Measurements from ENCODE around the gene PARP3.

Gene PARP3

DNA sequence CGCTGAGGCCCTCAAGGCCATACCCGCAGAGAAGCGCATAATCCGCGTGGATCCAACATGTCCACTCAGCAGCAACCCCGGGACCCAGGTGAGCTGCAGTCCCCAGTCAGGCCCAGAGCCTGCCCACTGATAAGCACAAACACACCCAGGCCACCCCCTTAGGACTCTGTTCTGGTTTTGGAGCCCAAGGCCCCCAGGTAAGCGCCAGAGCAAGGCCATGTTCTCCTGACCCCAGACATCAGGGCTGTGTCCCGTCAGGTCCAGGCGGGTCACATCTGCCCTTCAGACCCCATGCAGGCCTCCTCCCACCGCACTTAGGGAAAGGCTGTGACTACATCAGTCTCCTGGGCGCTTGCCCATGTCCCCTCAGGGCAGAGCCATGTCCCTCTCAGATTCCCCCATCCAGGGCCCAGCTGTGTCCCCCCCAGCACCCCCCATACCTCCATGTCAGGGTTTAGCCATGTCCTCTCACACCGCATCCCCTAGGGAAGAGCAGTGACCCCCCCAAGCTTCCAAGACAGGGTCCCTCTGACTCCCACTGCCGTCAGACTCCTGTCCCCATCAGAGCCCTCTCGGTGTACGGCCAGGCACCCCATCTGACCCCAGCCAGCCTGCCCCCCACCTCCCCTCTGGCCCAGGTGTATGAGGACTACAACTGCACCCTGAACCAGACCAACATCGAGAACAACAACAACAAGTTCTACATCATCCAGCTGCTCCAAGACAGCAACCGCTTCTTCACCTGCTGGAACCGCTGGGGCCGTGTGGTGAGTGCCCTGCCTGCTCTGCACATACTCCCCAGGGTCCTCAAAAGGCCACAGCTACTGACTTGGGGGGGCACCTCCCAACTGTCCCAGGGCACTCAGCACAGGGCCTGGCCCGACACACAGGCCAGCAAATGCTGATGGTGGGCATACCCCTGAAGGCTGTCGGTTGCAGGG lies 1.6 kb downstream of the PARP3 start:
- Histone ChIP-seq H3K27ac (ENCODE audit: low read depth, low read length) (no peak overlapping the region), H3K9me3 (ENCODE audit: insufficient read depth, low read depth, low read length) (no peaks in the 10 kb centered on the region), H3K36me3 (ENCODE audit: insufficient read depth, low read length) (peaks cover 11% of the 10 kb centered on the region), H3K4me3 (ENCODE audit: low read length) (no peak overlapping the region), H3K4me1 (ENCODE audit: insufficient read depth, low read length) (peaks cover 4% of the 10 kb centered on the region; the same call in 1 of the 2 replicates), H3K27me3 (ENCODE audit: insufficient read depth, low read length) (no peaks in the 10 kb centered on the region; the same call in 1 of the 2 replicates), H3K9ac (ENCODE audit: low read depth, low read length) (no peak overlapping the region)
- WGBS, result 94% methylated on average over 21 of the region's 21 CpGs

DNA sequence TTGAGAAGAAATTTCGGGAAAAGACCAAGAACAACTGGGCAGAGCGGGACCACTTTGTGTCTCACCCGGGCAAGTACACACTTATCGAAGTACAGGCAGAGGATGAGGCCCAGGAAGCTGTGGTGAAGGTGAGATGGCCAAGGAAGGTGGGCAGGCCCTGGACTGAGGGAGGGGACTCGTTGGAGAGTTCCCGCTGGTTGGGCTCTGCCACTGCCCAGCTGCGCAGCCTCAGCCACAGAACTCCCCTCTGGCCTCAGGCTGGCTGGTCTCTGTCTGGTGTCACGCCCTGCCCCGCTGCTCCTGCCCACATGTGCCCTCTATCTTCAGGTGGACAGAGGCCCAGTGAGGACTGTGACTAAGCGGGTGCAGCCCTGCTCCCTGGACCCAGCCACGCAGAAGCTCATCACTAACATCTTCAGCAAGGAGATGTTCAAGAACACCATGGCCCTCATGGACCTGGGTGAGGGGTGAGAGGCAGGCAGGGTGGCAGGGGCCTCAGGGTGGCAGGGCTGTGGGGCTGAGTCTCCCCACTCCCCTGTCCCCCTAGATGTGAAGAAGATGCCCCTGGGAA lies 2.4 kb downstream of the PARP3 start:
- H3K9ac ChIP-seq (ENCODE audit: low read depth, low read length), result no peak overlapping the region
- 90% methylated on average over 11 of the region's 11 CpGs for WGBS
- H3K36me3 ChIP-seq (ENCODE audit: insufficient read depth, low read length), result peaks cover 3% of the 10 kb centered on the region
- no peak overlapping the region for H3K4me3 ChIP-seq (ENCODE audit: low read length)
- no peak overlapping the region for H3K27ac ChIP-seq (ENCODE audit: low read depth, low read length)
- H3K9me3 ChIP-seq (ENCODE audit: insufficient read depth, low read depth, low read length), result no peaks in the 10 kb centered on the region
- H3K27me3 ChIP-seq (ENCODE audit: insufficient read depth, low read length), result no peaks in the 10 kb centered on the region; the same call in 1 of the 2 replicates
- peaks cover 4% of the 10 kb centered on the region; the same call in 1 of the 2 replicates for H3K4me1 ChIP-seq (ENCODE audit: insufficient read depth, low read length)

DNA sequence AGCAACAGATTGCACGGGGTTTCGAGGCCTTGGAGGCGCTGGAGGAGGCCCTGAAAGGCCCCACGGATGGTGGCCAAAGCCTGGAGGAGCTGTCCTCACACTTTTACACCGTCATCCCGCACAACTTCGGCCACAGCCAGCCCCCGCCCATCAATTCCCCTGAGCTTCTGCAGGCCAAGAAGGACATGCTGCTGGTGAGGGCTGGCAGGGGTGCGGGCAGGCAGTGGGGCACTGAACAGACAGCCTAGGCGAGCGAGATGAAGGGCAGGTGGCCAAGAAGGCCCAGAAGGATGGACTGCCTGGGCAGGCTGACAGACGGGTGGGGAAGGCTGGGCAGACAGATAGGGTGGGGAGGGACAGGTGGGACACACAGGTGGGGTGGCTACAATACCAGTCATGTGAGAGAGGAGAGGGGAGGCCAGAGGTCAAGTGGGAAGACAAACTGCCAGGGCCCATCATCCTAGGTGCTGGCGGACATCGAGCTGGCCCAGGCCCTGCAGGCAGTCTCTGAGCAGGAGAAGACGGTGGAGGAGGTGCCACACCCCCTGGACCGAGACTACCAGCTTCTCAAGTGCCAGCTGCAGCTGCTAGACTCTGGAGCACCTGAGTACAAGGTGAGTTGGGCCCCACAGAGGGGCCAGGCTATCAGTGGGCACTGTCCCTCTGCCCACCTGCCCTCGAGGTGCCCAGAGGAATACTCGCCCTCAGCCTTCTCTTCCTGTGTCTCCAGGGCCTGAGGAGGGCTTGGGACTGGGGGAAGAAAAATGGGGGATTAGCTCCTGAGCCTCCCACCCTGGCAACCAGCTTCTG lies 3.1 kb downstream of the PARP3 start:
- no peak overlapping the region for H3K9ac ChIP-seq (ENCODE audit: low read depth, low read length)
- no peaks in the 10 kb centered on the region for H3K36me3 ChIP-seq (ENCODE audit: insufficient read depth, low read length)
- H3K27ac ChIP-seq (ENCODE audit: low read depth, low read length), result no peak overlapping the region
- peaks cover 6% of the 10 kb centered on the region for H3K27me3 ChIP-seq (ENCODE audit: insufficient read depth, low read length)
- H3K9me3 ChIP-seq (ENCODE audit: insufficient read depth, low read depth, low read length), result no peaks in the 10 kb centered on the region
- H3K4me3 ChIP-seq (ENCODE audit: low read length), result no peak overlapping the region
- H3K4me1 ChIP-seq (ENCODE audit: insufficient read depth, low read length), result peaks cover 4% of the 10 kb centered on the region; the same call in 1 of the 2 replicates
- 90% methylated on average over 18 of the region's 18 CpGs for WGBS

DNA sequence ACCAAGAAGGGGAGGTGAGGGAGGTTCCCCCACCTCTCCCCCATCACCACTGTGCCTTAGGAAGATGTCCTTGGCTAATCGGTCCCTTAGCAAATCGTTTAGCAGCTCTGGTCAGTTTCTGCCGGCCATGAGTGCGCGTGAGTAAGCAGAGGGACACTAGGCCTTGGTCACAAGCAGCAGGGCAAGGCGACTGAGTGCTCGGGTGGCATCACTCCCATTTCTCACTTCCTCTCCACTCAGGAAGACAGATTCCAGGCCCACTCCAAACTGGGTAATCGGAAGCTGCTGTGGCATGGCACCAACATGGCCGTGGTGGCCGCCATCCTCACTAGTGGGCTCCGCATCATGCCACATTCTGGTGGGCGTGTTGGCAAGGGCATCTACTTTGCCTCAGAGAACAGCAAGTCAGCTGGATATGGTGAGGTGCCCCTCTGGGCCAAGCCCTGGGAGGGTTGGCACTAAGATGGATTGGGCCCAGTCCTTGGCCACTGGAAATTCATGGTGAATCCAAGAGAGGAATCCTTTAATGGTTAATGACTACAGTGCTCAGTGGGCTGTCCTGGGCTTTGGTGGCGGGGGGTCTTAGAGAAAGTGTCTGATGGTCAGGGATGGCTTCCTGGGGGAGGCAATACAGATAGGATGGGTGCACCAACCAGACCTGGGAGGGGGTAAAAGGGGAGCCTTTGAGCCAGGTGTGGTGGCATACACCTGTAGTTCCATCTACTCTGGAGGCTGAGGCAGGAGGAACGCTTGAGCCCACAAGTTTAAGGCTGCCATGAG lies 4.0 kb downstream of the PARP3 start:
- H3K27ac ChIP-seq (ENCODE audit: low read depth, low read length), result no peak overlapping the region
- H3K4me1 ChIP-seq (ENCODE audit: insufficient read depth, low read length), result peaks cover 4% of the 10 kb centered on the region; the same call in 1 of the 2 replicates
- no peaks in the 10 kb centered on the region for H3K36me3 ChIP-seq (ENCODE audit: insufficient read depth, low read length)
- no peaks in the 10 kb centered on the region for H3K9me3 ChIP-seq (ENCODE audit: insufficient read depth, low read depth, low read length)
- 94% methylated on average over 14 of the region's 14 CpGs for WGBS
- peaks cover 15% of the 10 kb centered on the region for H3K27me3 ChIP-seq (ENCODE audit: insufficient read depth, low read length)
- H3K9ac ChIP-seq (ENCODE audit: low read depth, low read length), result no peak overlapping the region
- no peak overlapping the region for H3K4me3 ChIP-seq (ENCODE audit: low read length)

DNA sequence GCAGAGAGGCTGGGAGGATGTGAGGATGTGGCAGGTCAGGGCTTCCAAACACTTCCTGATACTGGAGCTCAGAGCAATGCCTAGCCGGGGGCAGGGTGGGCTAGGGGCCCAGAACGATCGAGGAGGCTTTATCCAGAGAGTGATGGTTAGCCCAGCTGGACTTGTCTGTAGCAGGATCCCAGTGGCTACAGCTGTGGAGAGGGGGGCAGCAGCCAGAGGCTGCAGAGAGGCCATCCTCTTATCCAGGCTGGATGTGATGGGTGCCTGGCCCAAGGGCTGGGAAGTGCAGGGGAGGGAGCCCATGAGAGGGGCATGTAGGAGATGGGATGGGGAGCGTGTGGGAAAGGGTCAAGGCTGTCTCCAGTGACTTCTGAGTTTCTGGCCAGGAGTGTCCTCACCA lies 4.6 kb downstream of the PARP3 start:
- 90% methylated on average over 4 of the region's 4 CpGs for WGBS
- H3K4me3 ChIP-seq (ENCODE audit: low read length), result no peak overlapping the region
- H3K4me1 ChIP-seq (ENCODE audit: insufficient read depth, low read length), result peaks cover 4% of the 10 kb centered on the region; the same call in 1 of the 2 replicates
- no peaks in the 10 kb centered on the region for H3K9me3 ChIP-seq (ENCODE audit: insufficient read depth, low read depth, low read length)
- H3K27me3 ChIP-seq (ENCODE audit: insufficient read depth, low read length), result peaks cover 20% of the 10 kb centered on the region
- H3K27ac ChIP-seq (ENCODE audit: low read depth, low read length), result no peak overlapping the region
- no peaks in the 10 kb centered on the region for H3K36me3 ChIP-seq (ENCODE audit: insufficient read depth, low read length)
- no peak overlapping the region for H3K9ac ChIP-seq (ENCODE audit: low read depth, low read length)

DNA sequence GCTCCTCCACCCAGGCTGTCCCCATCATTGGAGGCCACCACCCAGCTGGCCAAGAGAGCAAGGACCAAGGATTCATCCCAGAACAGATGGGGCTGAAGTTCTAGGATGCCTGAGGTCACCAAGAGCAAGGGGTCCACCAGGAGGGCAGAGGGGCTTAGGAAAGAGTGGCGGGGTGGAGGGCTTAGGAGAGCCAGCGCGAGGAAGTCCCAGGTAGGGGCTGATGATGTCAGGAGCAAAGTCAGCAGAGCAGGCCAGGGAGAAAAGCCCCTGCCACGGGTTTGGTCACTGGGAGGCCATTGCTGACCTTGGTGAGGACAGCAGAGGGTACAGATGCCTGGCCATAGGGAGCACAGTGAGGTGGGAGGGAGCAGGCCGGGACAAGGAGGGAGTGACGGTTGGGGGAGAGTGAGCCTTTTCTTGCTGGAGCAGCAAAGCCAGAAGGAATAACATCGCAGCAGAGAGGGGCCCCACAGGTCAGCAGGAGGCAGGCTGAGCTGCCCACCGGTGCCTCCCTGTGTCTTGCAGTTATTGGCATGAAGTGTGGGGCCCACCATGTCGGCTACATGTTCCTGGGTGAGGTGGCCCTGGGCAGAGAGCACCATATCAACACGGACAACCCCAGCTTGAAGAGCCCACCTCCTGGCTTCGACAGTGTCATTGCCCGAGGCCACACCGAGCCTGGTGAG lies 5.2 kb downstream of the PARP3 start:
- no peak overlapping the region for H3K4me3 ChIP-seq (ENCODE audit: low read length)
- no peak overlapping the region for H3K27ac ChIP-seq (ENCODE audit: low read depth, low read length)
- no peaks in the 10 kb centered on the region for H3K36me3 ChIP-seq (ENCODE audit: insufficient read depth, low read length)
- H3K4me1 ChIP-seq (ENCODE audit: insufficient read depth, low read length), result peaks cover 3% of the 10 kb centered on the region; the same call in 1 of the 2 replicates
- H3K27me3 ChIP-seq (ENCODE audit: insufficient read depth, low read length), result peaks cover 25% of the 10 kb centered on the region
- no peak overlapping the region; the same call in 1 of the 2 replicates for H3K9ac ChIP-seq (ENCODE audit: low read depth, low read length)
- 75% methylated on average over 13 of the region's 13 CpGs for WGBS
- H3K9me3 ChIP-seq (ENCODE audit: insufficient read depth, low read depth, low read length), result no peaks in the 10 kb centered on the region

DNA sequence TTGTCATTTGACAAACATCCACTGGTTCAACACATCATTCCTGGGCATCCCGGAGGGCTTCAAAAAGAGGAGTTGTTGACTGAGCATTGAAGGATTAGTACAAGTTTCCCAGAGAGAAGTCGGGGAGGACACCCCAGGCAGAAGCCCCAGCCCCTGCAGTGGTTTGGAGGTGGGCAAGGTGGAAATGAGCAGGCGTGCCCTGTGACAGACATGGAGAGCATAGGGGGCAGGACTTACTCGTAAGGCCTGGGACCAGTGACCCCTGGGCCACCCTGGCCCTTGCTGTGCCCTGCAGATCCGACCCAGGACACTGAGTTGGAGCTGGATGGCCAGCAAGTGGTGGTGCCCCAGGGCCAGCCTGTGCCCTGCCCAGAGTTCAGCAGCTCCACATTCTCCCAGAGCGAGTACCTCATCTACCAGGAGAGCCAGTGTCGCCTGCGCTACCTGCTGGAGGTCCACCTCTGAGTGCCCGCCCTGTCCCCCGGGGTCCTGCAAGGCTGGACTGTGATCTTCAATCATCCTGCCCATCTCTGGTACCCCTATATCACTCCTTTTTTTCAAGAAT lies 5.9 kb downstream of the PARP3 start:
- Histone ChIP-seq H3K36me3 (ENCODE audit: insufficient read depth, low read length) (no peaks in the 10 kb centered on the region), H3K27ac (ENCODE audit: low read depth, low read length) (no peak overlapping the region), H3K27me3 (ENCODE audit: insufficient read depth, low read length) (peaks cover 27% of the 10 kb centered on the region), H3K4me3 (ENCODE audit: low read length) (no peak overlapping the region), H3K4me1 (ENCODE audit: insufficient read depth, low read length) (no peaks in the 10 kb centered on the region), H3K9ac (ENCODE audit: low read depth, low read length) (no peak overlapping the region), H3K9me3 (ENCODE audit: insufficient read depth, low read depth, low read length) (no peaks in the 10 kb centered on the region)
- WGBS, result 88% methylated on average over 10 of the region's 10 CpGs

DNA sequence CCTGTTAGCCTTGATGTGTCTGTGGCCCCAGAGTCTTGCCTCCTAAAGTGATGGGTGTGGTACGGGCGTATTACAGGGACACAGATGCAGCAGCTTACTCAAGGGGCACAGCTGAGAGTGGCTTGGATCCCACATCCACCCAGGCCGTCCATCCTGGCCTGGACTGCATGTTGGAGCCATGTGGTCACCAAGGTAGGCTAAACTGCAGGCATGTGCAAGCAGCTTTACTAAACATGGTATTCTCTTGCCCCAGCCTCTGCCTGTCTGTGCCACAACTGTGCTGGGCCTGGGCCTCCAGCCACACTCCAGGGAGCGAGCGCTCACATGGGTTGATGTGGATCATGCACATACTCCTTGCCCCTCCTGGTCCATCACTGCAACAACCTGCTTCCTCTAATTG lies 7.0 kb downstream of the PARP3 start:
- no peaks in the 10 kb centered on the region for H3K9me3 ChIP-seq (ENCODE audit: insufficient read depth, low read depth, low read length)
- no peak overlapping the region for H3K27ac ChIP-seq (ENCODE audit: low read depth, low read length)
- no peak overlapping the region for H3K9ac ChIP-seq (ENCODE audit: low read depth, low read length)
- peaks cover 37% of the 10 kb centered on the region for H3K27me3 ChIP-seq (ENCODE audit: insufficient read depth, low read length)
- H3K4me1 ChIP-seq (ENCODE audit: insufficient read depth, low read length), result no peaks in the 10 kb centered on the region
- no peaks in the 10 kb centered on the region for H3K36me3 ChIP-seq (ENCODE audit: insufficient read depth, low read length)
- 92% methylated on average over 5 of the region's 5 CpGs for WGBS
- H3K4me3 ChIP-seq (ENCODE audit: low read length), result no peak overlapping the region

DNA sequence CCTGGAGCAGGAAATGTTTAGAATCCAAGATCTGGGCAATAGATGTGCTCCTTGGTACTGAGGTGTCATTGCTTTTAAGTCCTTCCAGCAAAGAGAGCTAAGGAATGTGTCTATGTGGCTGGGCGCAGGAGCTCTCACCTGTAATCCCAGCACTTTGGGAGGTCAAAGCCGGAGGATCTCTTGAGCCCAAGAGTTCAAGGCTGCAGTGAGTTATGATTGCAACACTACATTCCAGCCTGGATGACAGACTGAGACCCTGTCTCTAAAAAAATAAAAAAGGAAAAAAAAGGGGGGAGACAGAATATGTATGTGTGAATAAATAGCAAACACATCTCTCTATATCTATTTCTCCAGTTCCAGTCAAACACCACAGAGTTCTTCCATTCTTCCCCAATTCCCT lies 8.7 kb downstream of the PARP3 start:
- no peak overlapping the region for H3K9ac ChIP-seq (ENCODE audit: low read depth, low read length)
- no peak overlapping the region for H3K27ac ChIP-seq (ENCODE audit: low read depth, low read length)
- WGBS, result 94% methylated on average over 2 of the region's 2 CpGs

DNA sequence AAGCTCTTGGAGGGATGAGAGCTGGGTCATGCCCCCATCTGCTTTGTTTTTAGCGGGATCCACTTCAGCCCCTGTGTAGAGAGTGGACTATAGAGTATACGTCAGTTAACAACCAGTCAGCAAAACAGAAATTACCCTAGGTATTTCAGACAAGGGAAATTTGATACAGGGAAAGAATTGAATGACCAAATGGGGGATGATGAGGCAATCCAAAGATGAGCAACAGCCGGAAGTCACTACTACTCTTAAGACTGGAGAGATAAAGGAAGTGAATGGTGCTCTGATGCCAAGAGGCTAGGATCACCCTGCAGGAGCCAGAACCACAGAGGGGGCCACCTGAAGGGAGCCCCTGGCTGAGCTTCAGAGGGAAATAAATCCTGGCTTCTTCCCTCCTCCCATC lies 11.3 kb downstream of the PARP3 start:
- Histone ChIP-seq H3K9ac (ENCODE audit: low read depth, low read length) (no peak overlapping the region), H3K4me1 (ENCODE audit: insufficient read depth, low read length) (no peaks in the 10 kb centered on the region), H3K36me3 (ENCODE audit: insufficient read depth, low read length) (no peaks in the 10 kb centered on the region), H3K27me3 (ENCODE audit: insufficient read depth, low read length) (peaks cover 70% of the 10 kb centered on the region), H3K27ac (ENCODE audit: low read depth, low read length) (no peak overlapping the region), H3K9me3 (ENCODE audit: insufficient read depth, low read depth, low read length) (no peaks in the 10 kb centered on the region), H3K4me3 (ENCODE audit: low read length) (no peak overlapping the region)
- 87% methylated on average over 3 of the region's 3 CpGs for WGBS

More for the DNA sequence above, 8.7 kb downstream of the PARP3 start:
- Histone ChIP-seq H3K9me3 (ENCODE audit: insufficient read depth, low read depth, low read length) (no peaks in the 10 kb centered on the region), H3K27me3 (ENCODE audit: insufficient read depth, low read length) (peaks cover 55% of the 10 kb centered on the region), H3K4me3 (ENCODE audit: low read length) (no peak overlapping the region), H3K4me1 (ENCODE audit: insufficient read depth, low read length) (no peaks in the 10 kb centered on the region), H3K36me3 (ENCODE audit: insufficient read depth, low read length) (no peaks in the 10 kb centered on the region)
